ENCODE measurements around the gene SELENBP1. TPM values are rescaled to one million over a fixed set of nuclear protein-coding genes. Genes with fewer than 3 reads are reported as not detected.

The SELENBP1 gene
- total and polyA plus RNA-seq, 2 of the 13 experiments (the other 11 are each of a cell fraction or from before 2014, with no cell fraction given): 27.8 to 29.0 TPM

GRCh38 chr1:151416231-151416630, 43.7 kb upstream of the SELENBP1 start:
- no peak overlapping the region for H3K4me2 ChIP-seq (ENCODE audit: low read depth, low read length)

GRCh38 chr1:151411884-151412283, 39.4 kb upstream of the SELENBP1 start:
- H3K36me3 ChIP-seq (replicated peaks in 1 of 2; ENCODE audit: control insufficient read depth in 1 of 2, insufficient read depth in 2 of 2, low read length in 2 of 2): peaks cover 20 to 75% of the 10 kb centered on the region in 2 experiments
- no peak for TF ChIP-seq ZNF331 (CRISPR knock-in tag; IDR thresholded peaks at IDR 0.05)
- no peak for TF ChIP-seq ZNF530 (CRISPR knock-in tag; IDR thresholded peaks at IDR 0.05; ENCODE audit: low read depth)
- TF ChIP-seq ZMAT3 (CRISPR knock-in tag; conservative IDR thresholded peaks at IDR 0.05): no peak
- TF ChIP-seq YY1 (IDR thresholded peaks at IDR 0.05; ENCODE audit: insufficient read depth, insufficient replicate concordance, low read depth, low read length): no peak
- no peak for TF ChIP-seq SOX5 (CRISPR knock-in tag; IDR thresholded peaks at IDR 0.05; ENCODE audit: borderline replicate concordance)
- TF ChIP-seq ZNF678 (CRISPR knock-in tag; IDR thresholded peaks at IDR 0.05): no peak
- no peak for TF ChIP-seq ZNF20 (CRISPR knock-in tag; IDR thresholded peaks at IDR 0.05)
- TF ChIP-seq ZNF7 (CRISPR knock-in tag; IDR thresholded peaks at IDR 0.05): no peak
- TF ChIP-seq ZNF629 (CRISPR knock-in tag; conservative IDR thresholded peaks at IDR 0.05): no peak
- no peak for TF ChIP-seq ATF5 (CRISPR knock-in tag; IDR thresholded peaks at IDR 0.05; ENCODE audit: low read depth)
- TF ChIP-seq ZUFSP (CRISPR knock-in tag; IDR thresholded peaks at IDR 0.05; ENCODE audit: borderline replicate concordance): no peak
- no peak for TF ChIP-seq LBX2 (CRISPR knock-in tag; IDR thresholded peaks at IDR 0.05; ENCODE audit: borderline replicate concordance)
- no peak for TF ChIP-seq SP5 (CRISPR knock-in tag; IDR thresholded peaks at IDR 0.05; ENCODE audit: borderline replicate concordance, low read depth)
- TF ChIP-seq FOXJ3 (CRISPR knock-in tag; IDR thresholded peaks at IDR 0.05; ENCODE audit: borderline replicate concordance): no peak
- TF ChIP-seq EZH2 (conservative IDR thresholded peaks at IDR 0.05; ENCODE audit: low read depth, low read length): no peak

More at GRCh38 chr1:151416231-151416630, 43.7 kb upstream of the SELENBP1 start:
- Histone ChIP-seq H3K9ac (ENCODE audit: insufficient read depth, low read depth, low read length) (no peak overlapping the region), H4K20me1 (ENCODE audit: insufficient read depth, low read length) (no peaks in the 10 kb centered on the region), H3K36me3 (replicated peaks in 1 of 2; ENCODE audit: control insufficient read depth in 1 of 2, insufficient read depth in 2 of 2, low read length in 2 of 2) (peaks cover 9 to 37% of the 10 kb centered on the region in 2 experiments), H3K4me3 (replicated peaks in 1 of 3; ENCODE audit: insufficient read depth in 1 of 3, low read depth in 2 of 3, low read length in 3 of 3) (no peak overlapping the region), H3K9me3 (ENCODE audit: low read length) (no peaks in the 10 kb centered on the region), H3K27ac (ENCODE audit: extremely low read length, insufficient read depth, low read length) (no peak overlapping the region), H3K27me3 (ENCODE audit: control insufficient read depth in 1 of 2, insufficient read depth in 2 of 2, low read length in 2 of 2) (no peaks in the 10 kb centered on the region), H2AFZ (ENCODE audit: low read length) (no peak overlapping the region), H3K4me1 (ENCODE audit: insufficient read depth, low read length) (no peaks in the 10 kb centered on the region), H3K79me2 (ENCODE audit: insufficient read depth, low read length) (no peaks in the 10 kb centered on the region)
- ChIA-PET CTCF (ENCODE audit: low intra/inter-chr PET ratio, low total read pairs) (no interaction called here), POLR2A (interaction anchor here (1.2 kb wide), 1 partner anchor 125 kb away, joined by 3 read pairs; no protein-coding TSS in a partner anchor)
- no TSS peak for BruUV-seq (replicated peaks)
- 100% methylated on average over 4 of the region's 4 CpGs for WGBS (ENCODE audit: low lambda C conversion rate)
- no peak for TF ChIP-seq TCF12 (IDR thresholded peaks at IDR 0.05)
- TF ChIP-seq TCF12 (CRISPR knock-in tag; IDR thresholded peaks at IDR 0.05): no peak
- no peak for TF ChIP-seq ZNF883 (CRISPR knock-in tag; IDR thresholded peaks at IDR 0.05; ENCODE audit: not compliant biosample characterization)
- peak; percentile 80 for TF ChIP-seq CEBPB (IDR thresholded peaks at IDR 0.05; ENCODE audit: borderline replicate concordance, low read depth, low read length)
- TF ChIP-seq NFKBIZ (CRISPR knock-in tag; IDR thresholded peaks at IDR 0.05): no peak
- TF ChIP-seq TEAD3 (CRISPR knock-in tag; optimal IDR thresholded peaks at IDR 0.05; ENCODE audit: borderline replicate concordance): peak; percentile 32
- TF ChIP-seq CEBPG (CRISPR knock-in tag; IDR thresholded peaks at IDR 0.05): peak; percentile 71
- no peak for TF ChIP-seq ZNF746 (CRISPR knock-in tag; IDR thresholded peaks at IDR 0.05)
- DNase-seq (ENCODE audit: low spot score) (no peak), ATAC-seq (no peak), FAIRE-seq (no peak)
- intact Hi-C loops (cut with micrococcal nuclease; ENCODE audit: unreplicated experiment) (no loop called here), in situ Hi-C loops (cut with HindIII; ENCODE audit: extremely low pct_ligation_motif_present, low pct_unique_long_range_greater_than_20kb) (no loop called here)

More at GRCh38 chr1:151411884-151412283, 39.4 kb upstream of the SELENBP1 start:
- Histone ChIP-seq H3K4me1 (ENCODE audit: insufficient read depth, low read length) (no peaks in the 10 kb centered on the region), H3K27ac (ENCODE audit: extremely low read length, insufficient read depth, low read length) (no peak overlapping the region), H3K9ac (ENCODE audit: insufficient read depth, low read depth, low read length) (no peak overlapping the region), H2AFZ (ENCODE audit: low read length) (no peak overlapping the region), H3K4me3 (replicated peaks in 1 of 3; ENCODE audit: insufficient read depth in 1 of 3, low read depth in 2 of 3, low read length in 3 of 3) (no peak overlapping the region), H3K4me2 (ENCODE audit: low read depth, low read length) (no peak overlapping the region), H3K9me3 (ENCODE audit: low read length) (no peaks in the 10 kb centered on the region), H3K27me3 (ENCODE audit: control insufficient read depth in 1 of 2, insufficient read depth in 2 of 2, low read length in 2 of 2) (no peaks in the 10 kb centered on the region), H3K79me2 (ENCODE audit: insufficient read depth, low read length) (no peaks in the 10 kb centered on the region), H4K20me1 (ENCODE audit: insufficient read depth, low read length) (no peaks in the 10 kb centered on the region)
- WGBS (ENCODE audit: low lambda C conversion rate): 98% methylated on average over 2 of the region's 2 CpGs
- no peak for DNase-seq (ENCODE audit: low spot score)
- ATAC-seq: no peak
- POLR2A ChIA-PET: no interaction called here
- in situ Hi-C loops (cut with HindIII; ENCODE audit: extremely low pct_ligation_motif_present, low pct_unique_long_range_greater_than_20kb) (no loop called here), intact Hi-C loops (cut with micrococcal nuclease; ENCODE audit: unreplicated experiment) (no loop called here)
- no peak for FAIRE-seq
- CTCF ChIA-PET (ENCODE audit: low intra/inter-chr PET ratio, low total read pairs): no interaction called here
- no TSS peak for BruUV-seq (replicated peaks)
